Upper lobe of right lung (tissue), 1 donor: ENCODE results near the gene PTH1R. TPM values are rescaled to one million over a fixed set of nuclear protein-coding genes. Genes with fewer than 3 reads are reported as not detected.

Source experiments
- ATAC-seq: fragments of 200-7000 bp; cut with Tn5 transposase; one replicate; pipeline ENCODE4 v1.9.1; 2020; ENCODE audit warnings: mild to moderate bottlenecking, moderate library complexity
- DNase-seq: peaks from one replicate; pipeline ENCODE4 v3.0.0-alpha.2; 2020
- H3K27ac ChIP-seq: fragments of 200-600 bp; one replicate; pipeline ENCODE4 v1.8.0; 2022
- H3K27me3 ChIP-seq: fragments of 200-600 bp; one replicate; pipeline ENCODE4 v1.8.0; 2022; ENCODE audit warnings: mild to moderate bottlenecking
- H3K36me3 ChIP-seq: fragments of 200-600 bp; one replicate; pipeline ENCODE4 v1.8.0; 2022
- H3K4me1 ChIP-seq: fragments of 200-600 bp; one replicate; pipeline ENCODE4 v1.8.0; 2022
- H3K4me3 ChIP-seq: fragments of 200-600 bp; one replicate; pipeline ENCODE4 v1.8.0; 2022; ENCODE audit warnings: mild to moderate bottlenecking
- H3K9me3 ChIP-seq: fragments of 200-600 bp; one replicate; pipeline ENCODE4 v1.8.0; 2022
- CTCF ChIP-seq: fragments of 200-600 bp; IDR thresholded peaks from one replicate; pipeline ENCODE4 v1.8.0; 2022; ENCODE audit warnings: antibody characterized with exemption
- intact Hi-C: fragments of 100-400 bp; cut with DNase I; formaldehyde crosslinking; loops from one replicate; pipeline ENCODE4 v1.11.0; 2022
- total RNA-seq: library from RNA; stranded (reverse); fragmentation: NEBNext Ultra II Directional; extraction: Animal tissue kit (Norgen Biotek cat#: 25700); gene quantifications from one replicate; pipeline ENCODE4 v1.2.1, GENCODE V29; 2021
- donor health status: DM: no; HTN: yes; CAD: no; lungs with severe emphysema.

The PTH1R gene
- total RNA-seq, 1 donor from 2014 or later, result 14.9 TPM

DNA sequence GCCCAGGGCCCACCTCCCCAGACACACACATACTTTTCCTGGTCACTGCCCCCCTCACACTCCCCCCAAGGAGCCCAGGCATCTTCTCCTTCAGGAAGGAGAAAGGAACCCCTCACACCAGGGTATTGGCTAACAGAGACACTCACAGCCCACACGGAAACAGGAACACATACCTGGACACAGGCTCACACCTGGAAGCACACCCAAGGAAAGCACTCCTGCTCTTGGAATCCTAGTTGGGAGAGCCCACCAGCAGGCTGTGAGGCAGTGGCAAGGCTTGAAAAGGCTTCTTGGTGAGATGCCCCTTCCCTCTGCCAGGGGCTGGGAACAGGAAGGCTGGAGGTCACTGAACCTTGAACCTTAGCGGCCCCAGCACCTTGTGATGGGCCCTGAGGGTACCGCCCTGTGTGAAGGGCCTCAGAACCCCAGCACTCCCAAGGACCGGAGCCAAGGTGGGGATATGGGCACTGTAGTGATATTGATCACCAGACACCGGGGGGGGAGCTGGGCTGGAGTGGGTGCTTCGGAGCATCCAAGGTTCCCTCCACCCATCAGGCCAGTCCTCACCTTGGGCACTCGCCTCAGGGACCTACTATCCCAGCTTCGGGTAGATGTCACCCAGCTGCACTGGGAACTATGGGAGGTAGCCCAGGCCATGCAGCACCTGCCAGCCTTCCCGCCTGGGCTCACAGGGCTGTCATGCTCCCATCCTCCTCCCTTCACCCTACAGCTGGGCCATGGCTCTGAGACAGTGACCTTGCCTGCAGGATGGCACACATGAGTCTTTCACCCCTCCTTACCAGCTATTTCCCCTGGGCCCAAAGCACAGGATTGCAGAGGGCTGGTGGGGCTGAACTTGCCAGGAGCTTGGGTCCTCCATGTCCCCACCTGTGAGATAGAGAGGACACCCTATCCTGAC, 30.6 kb upstream of the PTH1R start:
- DNase-seq (peak; percentile 61), ATAC-seq (no peak)
- Histone ChIP-seq H3K9me3 (no peaks in the 10 kb centered on the region), H3K36me3 (no peaks in the 10 kb centered on the region), H3K27ac (peak overlapping the region; percentile 82), H3K4me3 (peak overlapping the region; percentile 51), H3K27me3 (no peaks in the 10 kb centered on the region), H3K4me1 (peaks cover 12% of the 10 kb centered on the region)
- no peak for TF ChIP-seq CTCF
- intact Hi-C loops, result no loop called here

GRCh38 chr3:46847744-46848143, 29.8 kb upstream of the PTH1R start:
- no peak for DNase-seq
- intact Hi-C loops, result no loop called here
- ATAC-seq, result no peak

DNA sequence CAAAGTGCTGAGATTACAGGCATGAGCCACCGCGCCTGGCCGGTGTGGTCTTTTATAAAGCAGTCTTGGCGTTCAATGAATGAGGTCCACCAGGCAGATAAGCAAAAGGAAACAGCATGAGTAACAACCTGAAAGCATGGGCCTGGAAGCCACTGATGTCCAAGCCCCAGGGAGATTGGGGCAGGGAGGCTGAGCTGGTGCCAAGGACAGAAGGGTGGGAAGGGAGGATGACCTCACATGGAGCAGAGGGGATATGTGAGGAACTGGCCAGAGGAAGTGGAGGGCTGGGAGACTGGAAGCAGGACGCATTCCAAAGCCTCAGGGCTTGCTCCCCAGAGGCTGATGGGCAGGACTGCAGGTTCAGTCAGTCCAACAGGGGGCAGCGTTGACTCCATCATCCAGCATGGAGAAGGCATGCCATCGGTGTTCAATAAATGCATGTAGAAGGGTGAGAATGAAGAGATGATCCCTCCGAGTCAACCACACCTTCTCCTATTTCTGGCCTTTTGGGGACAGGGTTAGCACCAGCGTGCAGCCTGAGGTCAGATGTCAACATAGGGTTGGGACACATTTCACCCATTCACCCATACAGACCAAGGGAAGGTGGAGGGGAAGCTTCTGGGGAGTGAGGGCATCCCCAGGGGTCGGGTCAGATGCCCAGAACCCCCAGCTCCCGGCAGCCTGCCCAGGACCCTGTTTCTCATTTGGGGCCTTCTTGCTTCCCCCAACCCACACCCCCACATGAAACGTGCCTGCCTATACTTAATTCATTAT, 29.1 kb upstream of the PTH1R start:
- TF ChIP-seq CTCF, result peak; percentile 48
- intact Hi-C loops, result no loop called here
- H3K27ac ChIP-seq, result no peak overlapping the region
- no peaks in the 10 kb centered on the region for H3K36me3 ChIP-seq
- DNase-seq (peak; percentile 64), ATAC-seq (no peak)
- H3K9me3 ChIP-seq, result no peaks in the 10 kb centered on the region
- H3K27me3 ChIP-seq, result no peaks in the 10 kb centered on the region
- H3K4me1 ChIP-seq, result peaks cover 12% of the 10 kb centered on the region
- H3K4me3 ChIP-seq, result no peak overlapping the region

More at GRCh38 chr3:46847744-46848143, 29.8 kb upstream of the PTH1R start:
- H3K27me3 ChIP-seq, result no peaks in the 10 kb centered on the region
- H3K9me3 ChIP-seq, result no peaks in the 10 kb centered on the region
- no peak overlapping the region for H3K27ac ChIP-seq
- no peak for TF ChIP-seq CTCF
- H3K36me3 ChIP-seq, result no peaks in the 10 kb centered on the region
- H3K4me1 ChIP-seq, result peaks cover 12% of the 10 kb centered on the region
- no peak overlapping the region for H3K4me3 ChIP-seq

DNA sequence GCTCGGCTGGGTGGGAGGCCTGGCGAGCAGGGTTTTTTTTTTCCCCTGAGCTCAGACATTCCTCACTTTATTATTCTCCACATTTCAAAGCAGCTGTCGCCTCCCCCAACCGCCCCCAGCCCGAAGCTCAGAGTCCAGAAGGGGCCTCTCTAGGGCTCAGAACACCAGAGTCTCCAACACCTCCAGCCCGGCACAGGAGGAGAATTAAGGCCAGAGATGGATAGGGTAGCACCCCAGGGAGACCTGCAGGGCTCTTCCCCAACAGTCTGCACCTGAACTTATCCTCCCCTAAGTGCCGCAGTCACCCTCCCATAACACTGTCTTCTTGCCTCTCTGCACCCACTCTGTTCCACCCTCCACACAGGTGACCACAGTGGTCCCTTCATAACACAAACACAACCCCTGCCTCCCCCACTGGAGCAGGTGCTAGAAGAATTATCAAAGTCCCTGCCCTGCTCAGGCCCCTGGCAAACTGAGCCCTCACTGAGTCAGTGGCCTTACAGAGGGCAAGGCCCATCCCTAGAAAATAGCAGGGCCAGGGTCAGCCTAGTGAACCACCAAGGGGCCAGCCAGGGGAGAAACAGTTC, 28.4 kb upstream of the PTH1R start:
- peak; percentile 51 for DNase-seq
- H3K9me3 ChIP-seq, result no peaks in the 10 kb centered on the region
- H3K4me1 ChIP-seq, result peaks cover 12% of the 10 kb centered on the region
- no peak overlapping the region for H3K4me3 ChIP-seq
- TF ChIP-seq CTCF, result no peak
- H3K36me3 ChIP-seq, result no peaks in the 10 kb centered on the region
- intact Hi-C loops, result no loop called here
- no peak overlapping the region for H3K27ac ChIP-seq
- no peak for ATAC-seq
- no peaks in the 10 kb centered on the region for H3K27me3 ChIP-seq

DNA sequence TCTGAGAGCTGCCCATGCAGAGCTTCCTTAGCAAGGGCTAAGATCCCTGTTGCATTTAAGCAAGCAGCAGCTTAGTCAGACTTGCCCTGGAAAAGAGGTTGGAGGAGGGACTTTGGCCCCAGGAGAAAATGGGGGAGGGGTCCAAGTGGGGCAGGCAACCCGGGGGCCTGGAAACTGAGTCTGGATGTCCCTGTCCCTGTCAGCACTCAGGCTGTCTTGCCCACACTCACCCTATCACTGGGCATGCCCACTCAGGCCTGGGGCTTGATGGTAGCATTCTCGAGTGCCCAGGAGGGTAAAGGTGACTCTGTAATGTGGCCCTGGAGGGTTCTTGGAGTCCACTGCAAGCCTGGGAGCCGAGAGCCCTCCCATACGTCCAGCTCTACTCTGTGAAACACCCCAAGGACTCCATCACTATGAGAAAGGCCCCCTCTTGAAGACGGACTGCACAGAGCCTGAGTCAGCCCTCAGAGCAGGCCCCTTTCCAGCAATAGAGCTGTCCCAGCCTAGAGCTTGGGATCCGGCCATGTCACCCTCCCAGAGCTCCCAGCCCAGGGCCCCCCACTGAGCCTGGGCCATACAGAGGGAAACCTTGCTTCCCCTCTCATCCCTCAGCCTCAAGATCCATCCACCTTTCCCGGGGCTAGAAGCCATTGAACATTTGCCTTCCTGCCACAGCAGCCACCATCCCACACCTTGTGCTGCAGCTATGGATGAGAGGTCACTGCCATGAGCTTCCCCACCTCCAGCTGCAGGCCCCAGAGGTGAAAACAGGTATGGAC, 27.6 kb upstream of the PTH1R start:
- Histone ChIP-seq H3K4me3 (no peak overlapping the region), H3K27me3 (no peaks in the 10 kb centered on the region), H3K27ac (no peak overlapping the region), H3K9me3 (no peaks in the 10 kb centered on the region), H3K4me1 (peaks cover 12% of the 10 kb centered on the region), H3K36me3 (no peaks in the 10 kb centered on the region)
- ATAC-seq (no peak), DNase-seq (peak; percentile 52)
- intact Hi-C loops, result no loop called here
- no peak for TF ChIP-seq CTCF
